ENCODE results near the gene CLRN2.

Gene CLRN2

DNA sequence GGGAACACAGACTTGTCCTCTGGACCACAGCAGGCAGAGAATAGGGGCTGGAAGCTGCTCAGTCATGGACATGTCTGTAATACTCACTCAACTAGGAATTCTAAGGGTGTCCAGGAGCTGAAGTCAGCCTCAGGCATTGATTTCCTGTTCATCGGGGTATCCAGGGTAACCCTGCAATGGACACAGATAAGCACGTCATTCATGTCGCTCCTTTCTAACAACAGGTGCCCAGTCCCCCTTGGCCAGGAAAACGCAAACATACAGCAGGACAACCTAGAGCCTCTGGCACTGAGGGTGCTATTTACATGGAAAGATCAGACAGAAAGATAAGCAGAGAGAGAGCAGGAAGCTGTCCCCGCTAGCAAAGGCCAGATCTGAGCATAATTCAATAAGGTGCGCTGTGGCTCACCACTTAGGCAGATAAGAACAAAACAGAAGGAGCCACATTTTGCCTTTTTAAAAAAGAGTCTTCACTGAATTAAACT is 24.3 kb upstream of the CLRN2 start:
- no peaks in the 10 kb centered on the region for H3K27me3 ChIP-seq (ENCODE audit: insufficient read depth, low read length)
- no peak overlapping the region for H3K9ac ChIP-seq (ENCODE audit: low read depth, low read length)
- peaks cover 23% of the 10 kb centered on the region for H3K36me3 ChIP-seq (ENCODE audit: insufficient read depth, low read depth, low read length)
- no peak overlapping the region for H3K4me3 ChIP-seq (ENCODE audit: low read length)
- H3K9me3 ChIP-seq (ENCODE audit: insufficient read depth, low read depth, low read length): no peaks in the 10 kb centered on the region
- peaks cover 9% of the 10 kb centered on the region for H3K4me1 ChIP-seq (ENCODE audit: insufficient read depth, low read length)
- H3K27ac ChIP-seq (ENCODE audit: low read length): no peak overlapping the region

DNA sequence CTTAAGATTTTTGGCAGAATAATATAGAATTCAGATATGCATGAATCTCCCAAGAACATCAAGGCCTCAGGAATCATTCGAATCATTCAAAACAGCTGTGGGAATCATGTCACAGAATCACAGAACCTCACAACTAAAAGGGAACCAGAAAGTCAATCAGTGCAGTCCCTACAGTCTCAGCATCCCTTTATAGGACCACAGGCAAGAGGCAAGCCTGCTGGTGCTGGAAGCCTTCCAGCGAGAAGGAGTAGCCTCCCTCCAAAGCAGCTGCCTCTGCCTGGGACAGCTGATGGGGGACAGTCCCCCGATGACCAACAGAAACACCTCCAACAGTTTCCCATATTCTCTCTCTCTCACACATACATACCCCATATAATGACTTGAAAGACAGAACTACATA is 23.8 kb upstream of the CLRN2 start:
- Histone ChIP-seq H3K27me3 (ENCODE audit: insufficient read depth, low read length) (no peaks in the 10 kb centered on the region), H3K4me3 (ENCODE audit: low read length) (no peak overlapping the region), H3K9me3 (ENCODE audit: insufficient read depth, low read depth, low read length) (no peaks in the 10 kb centered on the region)

DNA sequence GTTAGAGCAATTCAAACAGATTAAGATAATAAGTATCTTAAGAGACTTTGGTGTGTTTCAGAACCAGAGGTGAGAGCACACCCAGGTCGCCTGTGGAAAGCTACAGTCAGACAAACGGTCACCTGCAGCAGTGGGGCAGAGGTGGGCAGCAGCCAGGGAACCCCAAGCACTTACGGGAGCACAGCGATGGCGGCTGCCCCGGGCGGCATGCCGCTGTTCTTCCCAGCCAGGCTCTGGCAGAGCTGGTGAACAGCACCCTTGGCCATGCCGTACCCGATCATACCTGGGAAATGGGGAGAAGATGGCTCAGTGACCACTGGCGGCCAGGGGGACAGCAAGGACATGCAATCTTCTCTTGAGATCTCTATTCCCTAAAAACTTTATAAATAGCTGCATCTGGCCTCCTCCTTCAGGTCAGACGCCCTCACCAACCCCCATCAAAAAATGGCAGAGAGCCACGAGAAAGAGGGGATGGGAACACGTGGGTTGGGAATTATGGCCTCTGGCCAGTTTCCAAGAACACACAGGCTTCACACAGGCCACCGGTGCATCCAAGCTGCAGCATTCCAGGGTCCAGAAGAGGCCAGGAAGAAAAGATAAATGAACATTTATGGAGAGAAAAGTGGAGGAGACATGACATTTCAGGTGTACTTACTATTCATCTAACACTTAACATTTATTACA is 22.8 kb upstream of the CLRN2 start:
- H3K27ac ChIP-seq (ENCODE audit: low read length): no peak overlapping the region

More for the DNA sequence above, 23.8 kb upstream of the CLRN2 start:
- no peak overlapping the region for H3K9ac ChIP-seq (ENCODE audit: low read depth, low read length)
- peaks cover 23% of the 10 kb centered on the region for H3K36me3 ChIP-seq (ENCODE audit: insufficient read depth, low read depth, low read length)
- H3K27ac ChIP-seq (ENCODE audit: low read length): no peak overlapping the region
- peaks cover 9% of the 10 kb centered on the region for H3K4me1 ChIP-seq (ENCODE audit: insufficient read depth, low read length)

DNA sequence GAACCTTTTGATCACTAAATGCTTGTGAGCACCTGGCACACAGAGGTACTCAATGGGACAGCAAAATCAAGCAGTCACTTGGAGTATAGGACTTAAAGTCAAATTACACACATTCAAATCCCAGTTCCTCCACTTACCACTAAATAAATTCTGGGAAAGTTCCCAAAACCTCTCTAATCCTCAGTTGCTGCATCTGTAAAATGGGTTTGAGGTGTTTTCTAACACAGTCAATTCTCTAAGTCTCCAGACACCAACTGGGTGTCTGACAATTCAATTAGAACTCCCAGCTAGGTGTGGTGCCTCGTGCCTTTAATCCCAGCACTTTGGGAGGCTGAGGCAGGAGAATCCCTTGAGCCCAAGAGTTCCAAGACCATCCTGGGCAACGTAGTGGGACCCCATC is 22.1 kb upstream of the CLRN2 start:
- Histone ChIP-seq H3K9me3 (ENCODE audit: insufficient read depth, low read depth, low read length) (no peaks in the 10 kb centered on the region), H3K27ac (ENCODE audit: low read length) (no peak overlapping the region), H3K4me3 (ENCODE audit: low read length) (no peak overlapping the region), H3K9ac (ENCODE audit: low read depth, low read length) (no peak overlapping the region), H3K27me3 (ENCODE audit: insufficient read depth, low read length) (no peaks in the 10 kb centered on the region), H3K36me3 (ENCODE audit: insufficient read depth, low read depth, low read length) (peaks cover 20% of the 10 kb centered on the region), H3K4me1 (ENCODE audit: insufficient read depth, low read length) (peaks cover 9% of the 10 kb centered on the region)

More for the DNA sequence above, 22.8 kb upstream of the CLRN2 start:
- no peaks in the 10 kb centered on the region for H3K27me3 ChIP-seq (ENCODE audit: insufficient read depth, low read length)
- no peaks in the 10 kb centered on the region for H3K9me3 ChIP-seq (ENCODE audit: insufficient read depth, low read depth, low read length)
- H3K9ac ChIP-seq (ENCODE audit: low read depth, low read length): no peak overlapping the region
- H3K36me3 ChIP-seq (ENCODE audit: insufficient read depth, low read depth, low read length): peaks cover 20% of the 10 kb centered on the region
- peaks cover 9% of the 10 kb centered on the region for H3K4me1 ChIP-seq (ENCODE audit: insufficient read depth, low read length)
- no peak overlapping the region for H3K4me3 ChIP-seq (ENCODE audit: low read length)

DNA sequence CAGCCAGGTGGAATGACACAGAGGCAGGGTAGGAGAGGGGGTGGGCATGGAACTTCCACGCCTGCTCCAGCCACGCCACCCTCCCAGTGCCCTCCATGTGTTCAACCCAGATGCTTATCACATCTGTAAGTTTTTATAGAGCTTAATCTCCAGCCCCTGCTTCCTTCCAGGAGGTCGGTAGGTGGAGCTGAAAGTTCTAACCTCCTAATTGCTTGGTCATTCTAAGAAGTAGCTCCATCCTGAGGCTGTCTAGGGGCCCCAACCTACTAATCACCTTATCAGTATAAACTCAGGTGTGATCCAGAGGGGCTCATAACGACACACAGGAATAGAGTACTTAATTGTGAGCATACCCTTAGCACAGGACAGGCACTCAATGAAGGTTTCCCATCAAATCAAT is 21.3 kb upstream of the CLRN2 start:
- Histone ChIP-seq H3K4me3 (ENCODE audit: low read length) (no peak overlapping the region), H3K4me1 (ENCODE audit: insufficient read depth, low read length) (peaks cover 9% of the 10 kb centered on the region), H3K9me3 (ENCODE audit: insufficient read depth, low read depth, low read length) (no peaks in the 10 kb centered on the region), H3K36me3 (ENCODE audit: insufficient read depth, low read depth, low read length) (peaks cover 20% of the 10 kb centered on the region), H3K9ac (ENCODE audit: low read depth, low read length) (no peak overlapping the region), H3K27ac (ENCODE audit: low read length) (no peak overlapping the region), H3K27me3 (ENCODE audit: insufficient read depth, low read length) (no peaks in the 10 kb centered on the region)

DNA sequence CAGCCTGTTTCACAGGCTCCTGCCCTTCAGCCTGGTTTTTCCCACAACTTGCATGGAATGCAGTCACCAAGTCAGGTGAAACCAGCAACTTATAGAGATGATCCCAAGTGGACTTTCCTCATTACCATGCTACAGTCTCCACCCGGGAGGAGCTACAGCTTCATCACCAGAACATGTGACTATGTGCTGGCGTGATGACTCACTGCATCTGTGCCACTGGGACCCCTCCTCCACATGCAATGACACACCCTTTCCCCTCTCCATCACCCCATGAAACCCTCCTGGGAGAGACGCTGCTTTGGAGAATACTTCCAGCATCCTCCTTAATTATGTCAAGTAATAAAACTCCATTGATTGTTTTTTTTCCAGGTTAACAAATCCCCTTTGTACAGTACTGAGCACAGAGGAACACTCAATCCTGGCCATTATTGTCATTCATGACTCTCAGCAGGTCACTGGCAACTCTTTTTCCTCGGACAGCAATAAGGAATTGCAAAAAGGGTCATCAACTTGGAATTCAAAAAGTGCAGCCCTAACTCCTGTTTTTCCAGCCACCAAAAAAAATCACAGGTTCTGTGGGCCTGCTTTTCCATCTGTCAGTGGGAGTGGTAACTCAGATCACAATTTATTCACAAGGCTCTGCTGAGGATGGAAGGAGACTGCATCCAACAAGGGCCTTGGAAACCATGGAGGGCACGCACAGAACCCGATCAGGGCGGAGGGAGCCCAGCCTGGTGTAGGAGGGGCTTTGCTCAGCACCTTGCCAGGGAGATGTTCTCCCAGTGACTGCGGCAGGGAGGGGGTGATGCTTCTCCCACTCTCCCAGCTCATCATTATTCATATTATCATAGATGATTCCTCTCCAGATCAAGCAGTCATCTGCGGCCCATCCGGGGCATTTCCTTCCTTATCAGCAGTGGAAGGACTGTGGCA is 20.4 kb upstream of the CLRN2 start:
- Histone ChIP-seq H3K9me3 (ENCODE audit: insufficient read depth, low read depth, low read length) (no peaks in the 10 kb centered on the region), H3K4me3 (ENCODE audit: low read length) (no peak overlapping the region), H3K27ac (ENCODE audit: low read length) (no peak overlapping the region), H3K9ac (ENCODE audit: low read depth, low read length) (no peak overlapping the region), H3K4me1 (ENCODE audit: insufficient read depth, low read length) (peaks cover 9% of the 10 kb centered on the region), H3K27me3 (ENCODE audit: insufficient read depth, low read length) (no peaks in the 10 kb centered on the region), H3K36me3 (ENCODE audit: insufficient read depth, low read depth, low read length) (peaks cover 15% of the 10 kb centered on the region; the same call in 1 of the 2 replicates)

DNA sequence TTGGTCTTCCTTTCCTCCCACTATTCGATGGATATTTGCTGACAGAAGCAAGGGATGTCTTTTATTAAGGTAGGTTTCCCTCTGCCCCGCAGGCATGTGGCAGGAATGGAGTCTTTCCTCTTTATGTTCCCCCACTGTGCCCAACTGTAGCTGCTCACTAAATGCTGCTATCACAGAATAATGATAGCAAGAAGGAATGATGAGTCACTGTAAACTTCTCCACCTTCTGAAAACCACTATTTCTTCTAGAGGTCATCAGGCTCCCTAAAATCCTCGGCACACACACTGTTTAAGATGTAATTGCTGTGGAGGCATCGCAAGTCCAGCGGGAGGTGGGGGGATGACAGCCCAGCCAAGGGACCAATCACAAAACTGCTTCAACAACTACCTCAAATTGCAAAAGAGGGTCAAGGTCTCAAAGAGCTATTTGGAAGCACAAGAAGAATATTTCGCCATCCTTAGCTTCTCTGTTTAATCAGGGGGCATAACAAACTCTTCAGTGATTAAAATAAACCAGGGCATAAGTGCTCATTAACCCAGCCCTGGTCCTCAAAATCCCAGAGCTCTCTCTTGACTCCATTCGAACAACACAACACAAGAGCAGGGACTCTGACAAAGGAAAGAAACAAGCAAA is 17.0 kb upstream of the CLRN2 start:
- H3K36me3 ChIP-seq (ENCODE audit: insufficient read depth, low read depth, low read length): peaks cover 16% of the 10 kb centered on the region

DNA sequence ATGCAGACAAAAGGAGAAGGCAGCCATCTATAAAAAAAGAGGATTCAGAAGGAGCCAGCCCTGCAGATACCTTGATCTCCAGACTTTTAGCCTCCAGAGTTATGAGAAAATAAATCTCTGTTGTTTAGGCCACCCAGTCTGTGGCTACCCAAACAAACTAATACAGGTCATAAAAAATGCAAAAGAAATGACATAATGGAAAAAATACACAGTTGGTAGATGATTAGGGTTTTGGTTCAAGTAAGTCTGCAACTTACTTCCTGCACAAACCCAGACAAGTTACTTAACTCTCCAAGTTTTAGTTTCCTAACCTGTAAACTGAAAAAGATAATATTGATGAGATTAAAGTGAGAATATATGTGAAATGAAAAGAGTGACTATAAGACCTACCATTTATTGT is 14.4 kb upstream of the CLRN2 start:
- peaks cover 20% of the 10 kb centered on the region for H3K36me3 ChIP-seq (ENCODE audit: insufficient read depth, low read depth, low read length)

More for the DNA sequence above, 17.0 kb upstream of the CLRN2 start:
- Histone ChIP-seq H3K4me1 (ENCODE audit: insufficient read depth, low read length) (peaks cover 9% of the 10 kb centered on the region), H3K4me3 (ENCODE audit: low read length) (no peak overlapping the region), H3K9ac (ENCODE audit: low read depth, low read length) (no peak overlapping the region), H3K9me3 (ENCODE audit: insufficient read depth, low read depth, low read length) (no peaks in the 10 kb centered on the region), H3K27me3 (ENCODE audit: insufficient read depth, low read length) (no peaks in the 10 kb centered on the region), H3K27ac (ENCODE audit: low read length) (no peak overlapping the region)

DNA sequence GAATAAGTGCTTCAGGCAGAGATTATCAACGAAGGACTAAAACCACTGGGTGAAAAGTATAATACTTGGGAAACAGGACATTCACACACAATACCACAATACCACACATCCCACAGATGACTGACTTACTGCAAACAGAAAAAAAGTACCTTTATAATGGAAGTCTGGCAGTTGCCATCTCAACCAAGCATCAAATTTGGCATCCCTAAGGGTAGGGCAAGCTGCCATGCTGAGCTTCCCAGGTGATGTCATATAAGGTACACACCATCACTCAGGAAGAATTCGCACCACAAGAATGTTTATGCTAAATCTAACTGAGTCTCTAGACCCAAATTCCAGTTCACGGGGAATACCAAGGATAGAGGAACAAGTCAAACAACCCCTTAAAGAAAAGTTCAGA is 12.2 kb upstream of the CLRN2 start:
- Histone ChIP-seq H3K4me3 (ENCODE audit: low read length) (no peak overlapping the region), H3K9me3 (ENCODE audit: insufficient read depth, low read depth, low read length) (no peaks in the 10 kb centered on the region), H3K36me3 (ENCODE audit: insufficient read depth, low read depth, low read length) (peaks cover 23% of the 10 kb centered on the region), H3K9ac (ENCODE audit: low read depth, low read length) (no peak overlapping the region), H3K27me3 (ENCODE audit: insufficient read depth, low read length) (no peaks in the 10 kb centered on the region), H3K27ac (ENCODE audit: low read length) (no peak overlapping the region), H3K4me1 (ENCODE audit: insufficient read depth, low read length) (no peaks in the 10 kb centered on the region)

More for the DNA sequence above, 14.4 kb upstream of the CLRN2 start:
- H3K27me3 ChIP-seq (ENCODE audit: insufficient read depth, low read length): no peaks in the 10 kb centered on the region
- H3K9ac ChIP-seq (ENCODE audit: low read depth, low read length): no peak overlapping the region
- H3K9me3 ChIP-seq (ENCODE audit: insufficient read depth, low read depth, low read length): no peaks in the 10 kb centered on the region
- H3K4me3 ChIP-seq (ENCODE audit: low read length): no peak overlapping the region
- H3K27ac ChIP-seq (ENCODE audit: low read length): no peak overlapping the region
- no peaks in the 10 kb centered on the region for H3K4me1 ChIP-seq (ENCODE audit: insufficient read depth, low read length)

DNA sequence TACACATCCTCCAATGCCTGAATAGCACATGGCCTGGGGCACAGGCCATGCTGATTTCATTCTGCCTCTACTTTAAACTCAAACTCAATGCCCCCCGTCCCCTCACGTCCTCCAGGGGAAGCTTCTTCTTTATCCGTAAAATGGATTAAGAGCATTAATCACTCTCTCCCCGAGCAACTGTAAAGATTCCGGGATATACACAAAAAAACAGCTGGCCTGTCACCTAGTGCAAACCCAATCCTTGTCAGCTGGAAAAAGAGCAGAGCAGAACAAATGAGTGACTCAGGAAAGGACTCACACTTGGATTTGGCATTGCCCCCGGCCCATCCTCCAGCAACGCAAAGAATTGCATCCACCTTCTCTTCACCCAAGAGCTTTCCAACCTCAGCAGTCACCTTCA is 10.9 kb upstream of the CLRN2 start:
- Histone ChIP-seq H3K4me1 (ENCODE audit: insufficient read depth, low read length) (no peaks in the 10 kb centered on the region), H3K27me3 (ENCODE audit: insufficient read depth, low read length) (no peaks in the 10 kb centered on the region), H3K9ac (ENCODE audit: low read depth, low read length) (no peak overlapping the region), H3K36me3 (ENCODE audit: insufficient read depth, low read depth, low read length) (peaks cover 23% of the 10 kb centered on the region), H3K4me3 (ENCODE audit: low read length) (no peak overlapping the region), H3K9me3 (ENCODE audit: insufficient read depth, low read depth, low read length) (no peaks in the 10 kb centered on the region), H3K27ac (ENCODE audit: low read length) (no peak overlapping the region)

DNA sequence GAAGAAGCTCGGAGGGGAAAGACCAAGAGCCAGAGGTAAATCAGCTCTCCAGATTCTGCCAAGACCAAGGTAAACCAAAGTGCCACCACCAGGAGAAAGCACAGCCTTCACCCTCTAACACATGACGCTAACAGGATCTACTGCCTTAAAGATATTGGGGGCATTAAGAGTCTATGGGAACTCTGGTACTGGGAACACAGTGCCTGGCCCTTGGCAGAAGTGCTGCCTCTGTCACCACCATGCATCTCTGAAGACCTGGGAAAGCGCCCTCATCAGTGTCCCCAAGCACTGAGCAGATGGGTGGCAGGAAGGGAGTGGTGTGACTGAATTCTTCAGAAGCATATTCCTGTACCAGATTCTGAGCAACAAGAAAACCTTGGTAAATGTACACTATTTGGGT is 4.4 kb upstream of the CLRN2 start:
- peaks cover 3% of the 10 kb centered on the region; the same call in 1 of the 2 replicates for H3K4me1 ChIP-seq (ENCODE audit: insufficient read depth, low read length)
- H3K9ac ChIP-seq (ENCODE audit: low read depth, low read length): no peak overlapping the region
- no peaks in the 10 kb centered on the region for H3K9me3 ChIP-seq (ENCODE audit: insufficient read depth, low read depth, low read length)
- H3K27me3 ChIP-seq (ENCODE audit: insufficient read depth, low read length): peaks cover 30% of the 10 kb centered on the region
- 0 out of 2 replicates have a peak, but pooled peaks cover 3% of the 10 kb centered on the region for H3K36me3 ChIP-seq (ENCODE audit: insufficient read depth, low read depth, low read length)
- H3K4me3 ChIP-seq (ENCODE audit: low read length): peak overlapping the region; percentile 64; the same call in 1 of the 2 replicates
- H3K27ac ChIP-seq (ENCODE audit: low read length): no peak overlapping the region
